Measurements from ENCODE around the gene PKP3.
"Not testable (repeated sequence)": the region's sequence is repeated elsewhere in the genome, so short reads cannot be mapped to it uniquely, and the experiment has no call there.

The PKP3 gene

DNA sequence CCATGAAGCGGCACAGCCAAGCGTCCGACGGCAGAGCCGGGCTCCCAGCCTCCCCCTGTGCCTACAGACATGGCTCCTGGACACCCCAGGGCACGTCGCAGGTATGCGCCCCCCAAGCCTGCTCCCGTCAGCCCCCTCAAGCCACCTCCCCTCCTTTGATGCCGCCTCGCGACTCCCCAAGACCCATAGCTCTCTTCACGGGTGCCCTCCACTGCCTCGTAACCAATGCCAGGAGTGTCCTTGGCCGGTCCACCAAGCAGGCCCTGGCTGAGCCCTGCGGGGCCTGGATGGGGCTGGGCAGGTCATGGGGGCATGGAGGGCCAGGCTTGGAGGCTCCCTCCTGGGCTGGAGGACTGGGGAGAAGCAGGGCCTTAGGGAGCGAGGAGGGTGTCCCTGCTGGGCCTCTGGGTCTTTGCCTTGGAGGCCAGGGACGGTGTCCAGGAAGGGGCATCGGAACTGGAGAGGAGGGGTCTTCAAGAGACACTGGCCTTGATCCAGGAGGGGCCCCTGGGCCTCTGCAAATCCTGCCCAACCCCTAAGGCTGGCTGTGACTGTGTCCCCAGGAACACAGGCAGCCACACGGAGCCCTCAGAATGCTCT lies 38.6 kb downstream of the PKP3 start:
- DNase-seq, result no peak

DNA sequence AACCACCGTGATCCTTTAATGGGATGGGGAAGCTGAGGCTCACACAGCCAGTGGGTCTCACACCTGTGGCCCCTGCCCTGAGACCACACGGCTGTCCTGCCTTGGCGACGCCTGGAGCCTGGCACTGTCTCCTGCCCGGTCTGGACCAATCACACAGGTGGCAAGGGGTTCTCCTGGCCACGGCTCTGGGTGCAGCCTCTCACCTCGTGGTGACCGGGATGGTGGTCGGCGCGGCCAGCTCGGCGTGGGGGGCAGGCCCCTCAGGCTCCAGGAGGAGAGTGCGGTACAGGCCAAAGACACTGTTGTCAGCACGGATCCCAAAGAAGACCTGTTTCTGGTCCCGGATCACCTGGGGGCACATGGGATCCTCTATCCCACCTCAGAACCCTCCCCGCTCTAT lies 39.1 kb downstream of the PKP3 start:
- DNase-seq, result no peak

DNA sequence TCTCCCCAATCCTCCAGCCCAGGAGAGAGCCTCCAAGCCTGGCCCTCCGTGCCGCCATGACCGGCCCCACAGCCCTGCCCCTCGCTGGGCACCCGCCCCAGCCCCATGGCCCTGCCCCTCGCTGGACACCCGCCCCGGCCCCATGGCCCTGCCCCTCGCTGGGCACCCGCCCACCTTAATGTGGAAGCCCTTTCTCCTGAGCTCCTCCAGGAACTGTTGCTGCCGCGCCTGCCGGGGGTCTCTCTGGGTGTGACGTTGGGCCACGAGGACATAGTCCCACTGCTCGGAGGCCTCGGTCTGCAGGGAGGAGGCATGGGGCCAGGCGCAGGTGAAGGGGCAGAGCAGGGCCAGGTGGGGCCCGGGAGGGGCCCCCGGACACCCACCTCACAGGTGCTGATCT lies 39.6 kb downstream of the PKP3 start:
- no peak for DNase-seq

DNA sequence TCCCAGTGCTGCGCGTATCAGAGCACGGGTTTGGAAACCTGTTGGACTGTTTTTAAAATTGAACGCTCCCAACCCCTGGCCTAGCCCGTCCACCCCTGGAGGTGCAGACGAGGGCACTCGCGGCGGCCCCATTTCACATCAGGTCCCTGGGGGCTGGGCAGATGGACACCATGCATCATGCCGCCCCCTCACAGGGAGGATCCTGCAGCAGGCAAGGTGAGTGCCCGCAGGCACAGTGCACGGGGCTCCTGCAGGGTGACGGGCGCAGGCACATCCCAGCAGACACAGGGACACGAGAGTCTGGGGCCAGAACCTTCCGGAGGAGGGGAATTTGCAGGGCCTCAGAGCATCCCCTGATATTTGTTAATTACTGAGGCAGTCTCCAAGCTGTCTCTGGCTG lies 40.5 kb downstream of the PKP3 start:
- DNase-seq, result no peak

DNA sequence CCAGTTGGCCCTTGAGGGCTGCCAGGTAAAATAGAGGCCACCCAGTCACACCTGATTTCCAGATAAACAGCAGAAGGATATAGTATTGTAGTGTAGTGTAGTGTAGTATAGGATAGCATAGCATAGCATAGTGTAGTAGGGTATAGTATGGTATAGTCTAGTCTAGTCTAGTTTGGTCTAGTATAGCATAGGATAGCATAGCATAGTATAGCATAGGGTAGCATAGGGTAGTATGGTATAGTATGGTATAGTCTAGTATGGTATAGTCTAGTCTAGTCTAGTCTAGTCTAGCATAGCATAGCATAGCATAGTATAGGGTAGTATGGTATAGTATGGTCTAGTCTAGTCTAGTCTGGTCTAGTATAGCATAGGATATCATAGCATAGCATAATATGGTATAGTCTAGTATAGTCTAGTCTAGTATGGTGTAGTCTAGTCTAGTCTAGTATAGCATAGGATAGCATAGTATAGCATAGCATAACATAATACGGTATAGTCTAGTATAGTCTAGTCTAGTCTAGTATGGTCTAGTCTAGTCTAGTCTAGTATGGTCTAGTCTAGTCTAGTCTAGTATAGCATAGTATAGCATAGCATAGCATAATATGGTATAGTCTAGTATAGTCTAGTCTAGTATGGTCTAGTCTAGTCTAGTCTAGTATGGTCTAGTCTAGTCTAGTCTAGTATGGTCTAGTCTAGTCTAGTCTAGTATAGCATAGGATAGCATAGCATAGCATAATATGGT lies 41.2 kb downstream of the PKP3 start:
- DNase-seq, result not testable (repeated sequence)

DNA sequence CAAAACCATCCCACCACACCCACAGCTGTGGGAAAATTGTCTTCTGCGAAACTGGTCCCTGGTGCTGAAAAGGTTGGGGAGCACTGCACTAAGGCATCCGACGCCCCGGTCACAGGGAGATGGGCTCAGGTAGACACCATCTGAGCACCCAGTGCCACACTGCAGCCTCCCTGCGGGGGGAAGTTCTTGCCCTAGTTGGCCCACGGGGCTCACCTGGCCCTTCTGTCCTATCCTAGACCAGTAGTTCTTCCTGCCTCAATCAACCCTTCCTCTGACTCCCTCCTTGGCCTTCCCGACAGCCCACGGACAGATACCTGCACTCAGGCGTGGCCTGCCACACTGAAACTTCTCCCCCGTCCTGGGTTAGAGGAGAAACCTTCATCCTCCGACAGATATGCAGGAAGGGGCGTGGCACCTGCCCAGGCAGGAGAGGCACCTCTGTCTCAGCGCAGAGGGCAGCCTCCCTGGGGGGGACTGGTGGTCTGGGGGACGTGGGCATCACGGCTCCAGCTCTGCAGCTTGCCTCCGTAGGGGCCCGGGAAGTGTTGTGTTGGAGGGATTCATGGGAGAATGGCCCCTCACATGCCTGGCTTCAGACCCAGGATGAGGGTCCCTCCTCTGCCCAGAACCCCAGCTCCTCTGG lies 43.3 kb downstream of the PKP3 start:
- DNase-seq, result no peak

DNA sequence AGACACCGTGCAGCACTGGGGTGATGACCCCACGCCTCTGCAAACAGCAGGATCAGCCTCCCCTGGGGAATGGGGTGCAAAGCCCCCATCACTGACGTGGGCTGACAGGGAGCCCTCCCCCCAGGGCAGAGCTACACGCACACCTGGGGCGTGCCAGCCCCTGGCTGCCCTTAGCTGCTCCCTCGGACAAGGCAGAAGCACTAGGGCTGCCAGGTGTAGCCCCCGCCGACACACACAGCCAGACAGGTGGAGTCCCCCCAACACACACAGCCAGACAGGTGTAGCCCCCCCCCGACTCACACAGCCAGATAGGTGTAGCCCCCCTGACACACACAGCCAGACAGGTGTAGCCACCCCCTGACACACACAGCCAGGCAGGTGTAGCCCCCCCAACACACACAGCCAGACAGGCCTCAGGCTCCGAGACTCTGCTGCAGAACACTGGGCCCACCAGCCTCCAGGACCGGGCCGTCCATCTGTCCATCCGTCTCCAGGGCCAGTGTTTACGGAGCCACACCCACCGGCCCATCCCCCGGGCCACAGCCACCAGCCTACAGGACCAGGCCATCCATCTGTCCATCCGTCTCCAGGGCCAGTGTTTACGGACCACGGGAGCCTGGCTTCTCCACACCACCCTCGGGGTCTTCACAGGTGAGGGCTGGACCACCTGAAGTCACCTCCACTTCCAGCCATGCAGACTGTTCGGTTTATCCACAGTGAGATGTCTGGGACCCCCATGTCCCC lies 44.3 kb downstream of the PKP3 start:
- no peak for DNase-seq

DNA sequence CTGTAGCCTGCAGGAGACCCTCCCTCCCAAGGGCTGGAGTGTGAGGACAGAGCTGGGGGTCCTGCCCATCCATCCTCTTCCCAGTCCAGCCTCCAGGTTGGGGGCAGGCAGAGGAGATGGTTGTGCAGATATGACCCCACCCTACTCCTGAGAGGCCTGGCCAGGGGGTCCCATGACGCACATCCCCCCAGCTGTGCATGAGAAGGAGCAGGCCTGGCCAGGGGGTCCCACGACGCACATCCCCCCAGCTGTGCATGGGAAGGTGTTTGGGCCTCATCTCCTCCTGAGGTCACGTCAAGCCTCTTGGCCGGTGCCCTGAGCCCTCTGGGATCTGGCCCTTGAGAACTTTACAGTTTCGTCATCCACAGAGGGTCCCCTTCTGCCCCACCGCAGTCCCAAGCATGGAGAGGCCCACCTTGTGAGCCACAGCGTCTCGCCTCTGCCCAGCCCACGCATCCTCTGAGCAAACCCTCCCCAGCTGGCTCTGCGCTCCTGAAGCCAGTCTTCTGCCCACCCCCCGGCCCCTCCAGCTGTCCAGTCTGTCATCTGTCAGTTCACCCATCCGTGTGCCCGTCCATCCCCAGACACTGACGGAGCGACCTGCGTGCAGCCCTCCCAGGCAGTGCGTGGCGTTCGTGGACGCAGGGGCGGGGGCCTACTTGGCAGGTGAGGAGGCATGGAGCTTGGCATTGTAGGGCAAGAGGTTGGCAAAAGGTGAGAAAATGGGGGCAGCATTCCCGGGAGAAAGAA lies 45.5 kb downstream of the PKP3 start:
- DNase-seq, result no peak

DNA sequence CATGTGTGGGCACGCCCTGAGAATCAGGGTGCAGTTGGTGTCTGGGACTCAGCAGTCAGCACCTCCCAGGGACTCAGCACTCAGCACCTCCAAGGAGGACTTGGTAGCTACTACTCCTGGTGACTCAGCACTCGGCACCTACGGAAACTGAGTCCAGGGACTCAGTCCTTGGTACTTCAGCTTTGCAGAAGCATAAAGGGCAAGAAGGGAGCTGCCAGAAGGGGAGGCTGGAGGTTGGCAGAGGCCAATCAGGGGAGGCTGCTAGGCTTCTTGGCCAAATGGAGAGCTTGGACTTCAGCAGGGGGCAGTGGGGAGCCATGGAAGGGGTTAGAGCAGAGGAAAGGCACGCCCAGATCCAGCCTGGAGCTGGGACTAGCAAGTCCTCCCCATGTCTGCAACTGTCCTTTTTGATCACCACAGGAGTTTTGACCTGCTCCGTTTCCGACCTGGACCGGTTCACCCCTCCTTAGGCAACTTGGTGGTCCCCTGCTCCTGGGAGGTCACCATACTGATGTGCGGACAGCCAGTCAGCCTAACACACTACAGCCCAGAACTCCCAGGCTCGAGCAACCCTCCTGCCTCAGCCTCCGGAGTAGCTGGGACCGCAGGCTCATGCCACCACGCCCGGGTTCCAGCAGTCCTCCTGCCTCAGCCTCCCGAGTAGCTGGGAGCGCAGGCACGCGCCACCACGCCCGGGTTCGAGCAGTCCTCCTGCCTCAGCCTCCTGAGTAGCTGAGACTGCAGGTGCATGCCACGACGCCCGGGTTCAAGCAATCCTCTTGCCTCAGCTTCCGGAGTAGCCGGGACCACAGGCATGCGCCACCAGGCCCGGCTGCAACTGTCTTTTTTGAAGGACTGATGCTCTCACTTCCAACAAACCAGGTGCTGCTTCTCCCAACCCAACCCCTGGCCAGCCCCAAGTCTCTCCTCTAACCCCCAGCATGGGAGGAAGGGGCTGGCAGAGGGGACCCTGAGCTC lies 46.3 kb downstream of the PKP3 start:
- DNase-seq, result peak; percentile 11 to 31

DNA sequence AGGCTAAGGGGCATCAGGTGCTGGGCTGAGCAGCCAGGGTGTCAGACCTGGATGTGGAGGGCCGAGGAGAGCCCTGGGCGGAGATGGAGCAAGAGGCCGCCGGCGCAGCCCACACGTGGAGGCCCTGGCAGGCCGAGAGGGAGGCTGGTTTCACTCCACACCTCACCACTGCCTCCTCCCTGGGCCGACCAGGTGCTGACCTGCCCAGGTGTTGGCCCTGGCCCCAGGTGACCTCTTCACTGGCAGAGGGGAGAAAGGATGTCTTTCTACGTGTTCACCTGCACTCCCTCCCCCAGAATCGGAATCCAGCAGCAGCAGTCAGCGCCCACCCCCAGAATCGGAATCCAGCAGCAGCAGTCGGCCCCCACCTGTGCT lies 47.0 kb downstream of the PKP3 start:
- DNase-seq, result no peak

DNA sequence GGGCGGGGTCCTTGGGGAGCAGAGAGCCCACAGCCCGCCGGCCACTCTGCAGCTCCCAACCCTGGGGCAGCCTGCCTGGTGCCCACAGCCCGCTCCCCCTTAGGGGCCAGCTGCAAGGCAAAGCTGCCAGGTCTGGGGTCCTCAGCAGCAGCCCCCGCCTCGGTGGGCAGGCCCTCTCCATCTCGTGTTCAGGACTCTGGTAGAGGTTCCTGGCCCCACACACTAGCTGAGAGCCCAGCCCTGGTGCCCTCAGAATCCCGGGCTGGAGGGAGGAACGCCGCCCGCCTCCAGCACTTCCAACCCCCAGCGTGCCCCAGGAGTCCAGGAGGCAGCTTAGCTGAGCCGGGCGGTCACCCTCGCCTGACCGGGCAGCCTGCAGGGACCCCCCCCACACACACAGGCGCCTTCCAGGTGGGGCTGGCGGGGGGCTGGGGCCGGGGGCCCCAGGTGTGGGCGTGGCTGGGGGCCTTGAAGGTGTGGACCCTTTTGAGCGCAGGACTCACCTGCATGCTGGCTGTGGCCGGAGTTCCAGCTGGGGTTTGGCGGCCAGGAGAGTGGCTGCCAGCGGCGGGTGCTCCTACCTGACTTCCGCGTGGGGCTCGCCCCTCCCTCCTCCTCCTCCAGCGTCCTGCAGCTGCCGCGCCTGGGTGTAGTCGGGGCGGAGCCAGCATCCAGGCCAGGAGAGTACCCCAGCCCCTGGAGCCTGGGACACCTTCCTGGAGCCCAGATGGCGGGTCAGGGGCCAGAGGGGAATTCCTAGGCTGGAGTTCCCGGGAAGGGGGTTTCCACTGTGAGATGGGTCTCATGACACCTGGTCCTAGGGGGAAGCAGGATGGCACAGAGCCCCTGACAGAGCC lies 47.6 kb downstream of the PKP3 start, which contains the start of gene ANO9:
Gene ANO9 (minus strand): TSS at position 594 of the 857 bp plus-strand sequence. CDS start 85 bp downstream, at position 509.
- no peak for DNase-seq

DNA sequence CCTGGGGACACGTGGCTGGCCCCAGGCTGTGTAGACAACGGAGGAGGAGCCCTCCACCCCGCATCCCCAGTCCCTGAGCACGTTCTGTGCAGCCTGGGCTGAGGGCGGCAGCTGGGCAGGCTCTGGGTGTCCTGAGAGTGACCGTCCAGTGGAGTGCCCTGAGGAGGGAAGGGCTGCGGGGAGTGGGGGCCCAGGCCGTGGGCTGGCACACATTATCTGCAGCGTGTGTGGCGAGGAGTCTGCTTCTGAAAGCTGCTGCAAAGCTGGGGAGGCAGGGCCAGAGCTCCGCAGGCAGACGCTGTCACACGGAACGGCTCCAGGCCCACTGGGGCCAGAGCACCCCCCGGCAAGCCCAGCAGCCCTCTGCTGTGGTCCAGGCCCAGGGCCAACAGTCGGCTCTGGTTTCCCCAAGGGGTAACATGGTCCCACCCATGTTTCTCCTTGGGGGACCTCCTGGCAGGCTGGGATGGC lies 48.6 kb downstream of the PKP3 start:
- DNase-seq, result no peak

DNA sequence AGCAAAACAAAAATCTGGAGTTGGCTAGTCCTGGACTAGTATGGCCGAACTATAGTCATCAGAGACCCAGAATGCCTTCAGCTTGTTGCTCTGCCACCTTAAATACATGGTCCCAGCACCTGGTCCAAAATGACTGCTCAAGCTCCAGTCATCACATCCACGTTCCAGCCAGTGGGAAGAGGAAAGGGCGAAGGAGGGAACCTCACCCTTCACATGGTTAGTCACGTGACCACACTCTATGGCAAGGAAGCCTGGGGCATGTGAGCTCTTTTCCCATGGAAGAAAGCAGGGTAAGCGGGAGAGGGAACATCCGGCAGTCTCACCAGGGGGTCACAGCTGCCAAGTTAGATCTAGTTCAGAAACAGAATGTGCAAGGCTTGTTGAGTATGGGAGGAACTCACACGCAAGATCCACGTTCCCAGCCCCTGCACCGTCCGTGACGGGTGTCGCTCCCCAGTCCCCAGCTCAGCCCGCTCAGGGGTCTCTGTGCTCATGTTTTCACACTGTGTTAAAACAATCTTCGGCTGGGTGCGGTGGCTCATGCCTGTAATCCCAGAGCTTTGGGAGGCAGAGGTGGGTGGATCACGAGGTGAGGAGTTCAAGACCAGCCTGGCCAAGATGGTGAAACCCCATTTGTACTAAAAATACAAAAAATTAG lies 49.7 kb downstream of the PKP3 start:
- peak in 1 of 2 donors; percentile 24 for DNase-seq

DNA sequence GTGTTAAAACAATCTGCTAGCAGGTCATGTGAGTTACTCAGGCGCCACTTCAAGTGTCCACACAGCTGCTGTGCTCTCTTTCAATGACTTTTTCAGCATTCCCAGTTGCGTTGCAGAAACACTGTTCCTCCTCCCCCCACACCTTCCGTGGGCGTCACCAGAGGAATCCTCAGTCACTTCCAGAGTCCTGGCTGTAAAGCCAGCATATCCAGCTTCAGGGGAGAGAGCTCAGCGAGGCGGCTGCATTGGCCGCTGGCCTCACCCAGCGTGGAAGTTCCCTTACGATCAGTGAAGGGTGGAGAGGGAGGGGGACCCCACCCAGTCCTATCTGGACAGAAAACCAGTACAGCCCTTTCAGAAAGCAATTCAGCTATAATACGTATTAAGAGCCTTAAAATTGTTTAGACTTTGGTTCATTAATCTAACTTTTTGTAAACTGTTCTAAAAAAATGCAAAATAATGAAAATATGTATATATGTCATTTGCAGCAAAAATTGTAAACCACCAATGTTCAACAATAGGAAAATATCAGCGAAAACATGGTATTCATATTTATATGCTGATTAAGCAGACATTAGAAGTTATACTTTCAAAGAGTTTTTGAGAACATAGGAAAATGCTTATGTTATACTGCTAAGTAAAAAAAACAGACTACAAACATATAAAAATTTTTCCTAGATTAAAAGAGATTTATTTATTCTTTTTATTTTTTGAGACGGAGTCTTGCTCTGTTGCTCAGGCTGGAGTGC lies 50.6 kb downstream of the PKP3 start:
- no peak for DNase-seq

DNA sequence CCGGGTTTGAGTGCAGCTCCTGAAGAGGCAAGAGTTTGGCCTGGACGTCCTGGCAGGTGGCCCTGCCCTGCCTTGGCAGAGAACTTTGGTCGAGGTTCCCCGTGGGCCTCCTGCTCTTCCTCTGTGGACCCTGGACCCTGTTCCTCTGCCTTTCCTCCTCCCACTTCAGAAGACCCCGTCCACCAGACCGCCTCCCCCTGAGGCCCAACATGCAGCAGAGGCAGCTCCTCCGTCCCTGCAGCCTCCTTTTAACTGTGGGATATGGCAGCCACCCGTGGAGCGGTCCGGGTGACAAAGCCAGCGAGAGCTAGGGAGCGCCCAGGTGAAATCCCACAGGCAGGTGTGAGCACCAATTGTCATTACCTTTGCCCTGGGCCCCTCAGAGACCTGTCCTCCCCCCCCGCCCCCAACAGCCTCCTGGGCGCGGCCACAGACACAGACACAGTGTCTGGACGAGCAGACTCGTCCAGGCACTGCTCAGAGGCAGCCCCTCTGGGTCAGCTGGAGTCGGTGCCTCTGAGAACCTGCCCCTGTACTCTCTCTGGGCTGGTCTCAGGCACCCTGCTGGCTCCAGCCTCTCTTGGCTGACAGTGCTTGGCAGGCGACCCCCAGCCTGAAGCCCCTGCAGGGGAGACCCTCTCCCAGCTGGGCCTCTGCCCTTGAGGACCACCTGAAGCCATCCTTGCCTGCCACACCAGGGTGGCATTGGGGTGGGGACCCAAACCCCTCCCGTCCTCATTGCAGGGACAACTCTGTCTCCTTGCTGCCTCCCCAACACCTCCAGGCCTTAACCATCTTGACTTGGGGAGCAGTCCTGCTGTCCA lies 52.0 kb downstream of the PKP3 start:
- no peak for DNase-seq

DNA sequence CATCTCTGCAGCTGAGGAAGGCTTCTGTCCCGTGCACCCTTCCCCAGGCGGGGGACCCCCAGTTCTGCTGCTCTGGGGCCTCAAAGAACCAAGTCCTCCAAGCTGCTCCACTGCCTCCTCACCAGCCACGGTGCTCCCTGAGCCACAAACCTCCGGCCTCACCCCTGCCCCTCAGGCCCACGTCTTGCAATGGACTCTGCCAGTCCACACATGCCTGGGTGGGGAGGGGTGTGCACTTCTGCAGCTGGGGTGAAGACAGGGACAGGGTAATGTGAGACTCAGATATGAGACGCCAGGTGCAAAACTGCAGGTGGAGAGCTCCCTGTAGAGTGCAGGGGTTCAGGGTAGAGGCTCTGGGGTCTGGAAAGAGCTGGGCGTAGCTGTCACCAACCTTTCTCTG lies 52.9 kb downstream of the PKP3 start:
- no peak for DNase-seq

DNA sequence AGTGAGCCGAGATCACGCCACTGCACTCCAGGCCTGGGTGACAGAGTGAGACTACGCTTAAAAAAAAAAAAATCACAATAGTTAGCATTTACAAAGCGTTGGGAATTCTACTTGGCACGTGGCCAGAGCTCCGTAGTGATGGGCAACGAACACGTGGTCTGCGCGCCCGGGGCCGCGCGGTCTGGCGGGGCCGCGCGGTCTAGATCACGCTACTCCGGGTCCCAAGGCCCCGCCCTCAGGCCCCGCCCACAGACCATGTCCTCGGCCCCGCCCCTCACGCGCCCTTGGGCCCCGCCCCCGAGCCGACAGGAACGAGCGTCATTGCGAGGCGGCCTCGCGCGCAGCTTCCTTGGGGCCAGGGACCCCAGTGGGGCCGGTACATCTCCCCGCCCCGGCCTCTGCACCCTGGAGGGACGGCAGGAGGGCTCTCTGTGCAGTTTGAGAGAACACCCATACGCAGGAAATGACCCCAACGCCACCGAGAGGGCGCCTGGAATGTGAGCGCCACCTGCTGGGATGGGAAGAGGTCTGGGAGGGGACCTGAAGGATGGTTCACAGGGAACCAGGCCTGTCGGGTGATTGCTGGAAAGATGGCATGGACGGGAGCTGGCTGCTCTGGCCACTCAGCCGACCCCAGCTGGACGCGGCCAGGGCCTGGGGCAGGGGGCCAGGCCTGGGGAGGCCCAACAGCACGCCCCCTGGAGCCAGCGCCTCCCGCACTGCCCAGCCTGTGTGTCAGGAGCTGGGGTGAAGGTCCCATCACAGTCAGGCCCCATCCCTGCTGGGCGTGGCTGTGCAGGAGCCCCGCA lies 54.1 kb downstream of the PKP3 start:
- peak; percentile 90 to 94 for DNase-seq

All from inflammatory macrophage (primary cell).